HepG2 (cell line): Measurements from ENCODE around the gene SRSF2. TPM values are rescaled to one million over a fixed set of nuclear protein-coding genes. Genes with fewer than 3 reads are reported as not detected.

Experiments
- ATF1 ChIP-seq: IDR thresholded peaks from 2 replicates; pipeline ENCODE4 v1.6.1; 2016; ENCODE audit warnings: mild to moderate bottlenecking, control low read depth
- ATM ChIP-seq: fragments of 450-650 bp; IDR thresholded peaks from 2 replicates; pipeline ENCODE4 v1.7.1; 2017; ENCODE audit warnings: mild to moderate bottlenecking, borderline replicate concordance
- CERS6 ChIP-seq: sonication (generic); formaldehyde crosslinking; IDR thresholded peaks from 2 replicates; pipeline ENCODE4 v1.5.0; 2020; ENCODE audit warnings: missing genetic modification reagents
- GATA4 ChIP-seq: sonication (generic); IDR thresholded peaks from 2 replicates; pipeline ENCODE4 v1.6.1; 2016; ENCODE audit warnings: antibody characterized with exemption, low read depth, borderline replicate concordance
- GFI1 ChIP-seq: sonication (generic); formaldehyde crosslinking; IDR thresholded peaks from 2 replicates; pipeline ENCODE4 v1.5.0; 2020; ENCODE audit warnings: missing genetic modification reagents, mild to moderate bottlenecking, borderline replicate concordance
- HDAC6 ChIP-seq: fragments of 200-600 bp; sonication (generic); IDR thresholded peaks from 2 replicates; pipeline ENCODE4 v1.7.0; 2017; ENCODE audit warnings: mild to moderate bottlenecking, antibody characterized with exemption, low read length, low read depth
- MAX ChIP-seq: IDR thresholded peaks from 2 replicates; pipeline ENCODE4 v1.6.1; 2012; ENCODE audit warnings: inconsistent platforms
- NKX3-1 ChIP-seq: sonication (generic); formaldehyde crosslinking; IDR thresholded peaks from 2 replicates; pipeline ENCODE4 v1.5.0; 2020; ENCODE audit warnings: missing genetic modification reagents
- NR2F6 ChIP-seq, 2 experiments: IDR thresholded peaks; 2 replicates each; pipeline ENCODE4 v1.6.1; 2016; ENCODE audit warnings: antibody characterized with exemption in 1 of 2, mild to moderate bottlenecking in 1 of 2
- POGZ ChIP-seq: sonication (generic); formaldehyde crosslinking; IDR thresholded peaks from 2 replicates; pipeline ENCODE4 v1.4.0; 2020; ENCODE audit warnings: mild to moderate bottlenecking, missing genetic modification reagents
- SALL2 ChIP-seq: sonication (generic); formaldehyde crosslinking; IDR thresholded peaks from 2 replicates; pipeline ENCODE4 v1.8.1; 2023; ENCODE audit warnings: mild to moderate bottlenecking, missing genetic modification reagents, inconsistent platforms
- ZBTB14 ChIP-seq: sonication (generic); formaldehyde crosslinking; IDR thresholded peaks from 2 replicates; pipeline ENCODE4 v1.4.0; 2020; ENCODE audit warnings: missing genetic modification reagents
- ZFP82 ChIP-seq: sonication (generic); formaldehyde crosslinking; IDR thresholded peaks from 2 replicates; pipeline ENCODE4 v1.5.1; 2020; ENCODE audit warnings: mild to moderate bottlenecking, missing genetic modification reagents, borderline replicate concordance
- ZFX ChIP-seq: sonication (generic); formaldehyde crosslinking; IDR thresholded peaks from 2 replicates; pipeline ENCODE4 v1.4.0; 2020; ENCODE audit warnings: mild to moderate bottlenecking, low read depth, missing genetic modification reagents, moderate library complexity
- ZFYVE20 ChIP-seq: sonication (generic); formaldehyde crosslinking; IDR thresholded peaks from 2 replicates; pipeline ENCODE4 v1.8.0; 2023; ENCODE audit warnings: low read depth, mild to moderate bottlenecking, moderate library complexity, missing genetic modification reagents, borderline replicate concordance
- ZHX1 ChIP-seq: sonication (generic); formaldehyde crosslinking; IDR thresholded peaks from 2 replicates; pipeline ENCODE4 v1.8.1; 2022; ENCODE audit warnings: low read depth, mild to moderate bottlenecking, missing genetic modification reagents
- ZMAT3 ChIP-seq: sonication (generic); formaldehyde crosslinking; conservative IDR thresholded peaks from 2 replicates; pipeline ENCODE4 v1.7.0; 2021; ENCODE audit warnings: missing genetic modification reagents
- ZNF251 ChIP-seq: sonication (generic); formaldehyde crosslinking; IDR thresholded peaks from 2 replicates; pipeline ENCODE4 v1.9.0; 2021; ENCODE audit warnings: mild to moderate bottlenecking, missing genetic modification reagents
- ZNF263 ChIP-seq: sonication (generic); formaldehyde crosslinking; IDR thresholded peaks from 2 replicates; pipeline ENCODE4 v1.4.0; 2020; ENCODE audit warnings: missing genetic modification reagents
- ZNF335 ChIP-seq: sonication (generic); formaldehyde crosslinking; IDR thresholded peaks from 2 replicates; pipeline ENCODE4 v1.4.0; 2020; ENCODE audit warnings: missing genetic modification reagents
- ZNF530 ChIP-seq: sonication (generic); formaldehyde crosslinking; IDR thresholded peaks from 2 replicates; pipeline ENCODE4 v1.5.0; 2020; ENCODE audit warnings: low read depth, mild to moderate bottlenecking, missing genetic modification reagents
- ZNF772 ChIP-seq: sonication (generic); formaldehyde crosslinking; IDR thresholded peaks from 2 replicates; pipeline ENCODE4 v1.5.0; 2020; ENCODE audit warnings: mild to moderate bottlenecking, missing genetic modification reagents
- ZXDC ChIP-seq: sonication (generic); formaldehyde crosslinking; IDR thresholded peaks from 2 replicates; pipeline ENCODE4 v1.5.0; 2020; ENCODE audit warnings: mild to moderate bottlenecking, missing genetic modification reagents
- polyA plus RNA-seq, 8 experiments: library from polyadenylated mRNA; depleted of rRNA in 3 of 8; stranded (reverse) in 7 of 8; unstranded in 1 of 8; fragments of >200 nt; fragmentation: Illumina TruSeq in 4 of 8; extraction: Trizol in 4 of 8; gene quantifications; 2 replicates each; pipeline versions ENCODE4 v1.2.1 to v1.2.3, GENCODE V29; 2011 to 2016; ENCODE audit warnings: low read depth in 4 of 8, missing spikeins in 1 of 8, mixed read lengths in 1 of 8; ENCODE audit not compliant: insufficient read depth in 1 of 8
- total RNA-seq, 5 experiments: library from RNA; depleted of rRNA; stranded (reverse); fragments of >200 nt; fragmentation: Illumina TruSeq; extraction: Trizol; gene quantifications; 2 replicates each; pipeline ENCODE4 v1.2.3, GENCODE V29; 2016; ENCODE audit warnings: low read depth in 1 of 5

The SRSF2 gene
- total and polyA plus RNA-seq, 2 of the 13 experiments (the other 11 are each of a cell fraction or from before 2014, with no cell fraction given): 306 to 319 TPM

GRCh38 chr17:76726231-76726775, 10.8 kb downstream of the SRSF2 start, which contains the start of gene JMJD6 (continued):
- TF ChIP-seq ZXDC: peak; percentile 63; the same call in 1 of the 2 replicates
- peak; percentile 21; the same call in 1 of the 2 replicates for TF ChIP-seq ZBTB14 (CRISPR knock-in tag)
- TF ChIP-seq NKX3-1 (CRISPR knock-in tag): 0 out of 2 replicates have a peak, but pooled peaks have one; percentile 51
- peak; percentile 57 for TF ChIP-seq MAX
- TF ChIP-seq CERS6 (CRISPR knock-in tag): no peak
- peak; percentile 93 for TF ChIP-seq ZMAT3 (CRISPR knock-in tag)
- no peak for TF ChIP-seq NR2F6 (IDR thresholded peaks at IDR 0.05)
- peak; percentile 52 for TF ChIP-seq NR2F6 (CRISPR knock-in tag; IDR thresholded peaks at IDR 0.05)
- TF ChIP-seq GATA4: no peak
- 0 out of 2 replicates have a peak, but pooled peaks have one; percentile 61 for TF ChIP-seq ZNF251 (CRISPR knock-in tag)
- no peak for TF ChIP-seq ZNF263
- TF ChIP-seq ZFX: peak; percentile 84; the same call in 1 of the 2 replicates
- no peak for TF ChIP-seq HDAC6
- TF ChIP-seq ZHX1 (CRISPR knock-in tag): peak; percentile 80
- peak; percentile 53; the same call in 1 of the 2 replicates for TF ChIP-seq ZNF772 (CRISPR knock-in tag)
- peak; percentile 87 for TF ChIP-seq ATF1 (CRISPR knock-in tag)
- TF ChIP-seq ZFYVE20: no peak
- no peak for TF ChIP-seq ATM
- peak; percentile 38; the same call in 1 of the 2 replicates for TF ChIP-seq GFI1 (CRISPR knock-in tag)
- 0 out of 2 replicates have a peak, but pooled peaks have one; percentile 4 for TF ChIP-seq POGZ (CRISPR knock-in tag)
- TF ChIP-seq SALL2 (CRISPR knock-in tag): peak; percentile 5; the same call in 1 of the 2 replicates
- TF ChIP-seq ZNF335: peak; percentile 85
- 0 out of 2 replicates have a peak, but pooled peaks have one; percentile 10 for TF ChIP-seq ZFP82 (CRISPR knock-in tag)
- TF ChIP-seq ZNF530 (CRISPR knock-in tag): 0 out of 2 replicates have a peak, but pooled peaks have one; percentile 51
